ENCODE data around the gene DGKE.

DNA sequence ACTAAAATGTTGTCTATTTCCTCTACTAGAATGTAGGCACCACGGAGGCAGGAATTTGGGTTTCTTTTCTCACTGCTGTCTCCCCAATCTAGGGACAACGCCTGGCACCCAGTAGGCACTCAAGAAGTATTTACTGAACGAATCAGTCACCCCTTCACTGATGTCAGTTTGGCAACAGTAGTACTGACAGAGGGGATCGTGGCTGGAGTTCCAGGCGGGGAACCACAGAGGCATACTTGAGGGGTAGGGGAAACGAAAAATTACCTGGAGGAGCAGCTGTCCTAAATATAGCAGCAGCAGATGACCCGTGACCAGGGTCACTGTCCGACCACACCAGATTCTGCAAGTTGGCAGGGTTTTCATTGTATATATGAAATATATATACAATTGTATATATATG lies 46.6 kb downstream of the DGKE start:
- TF ChIP-seq, protein P1, sequence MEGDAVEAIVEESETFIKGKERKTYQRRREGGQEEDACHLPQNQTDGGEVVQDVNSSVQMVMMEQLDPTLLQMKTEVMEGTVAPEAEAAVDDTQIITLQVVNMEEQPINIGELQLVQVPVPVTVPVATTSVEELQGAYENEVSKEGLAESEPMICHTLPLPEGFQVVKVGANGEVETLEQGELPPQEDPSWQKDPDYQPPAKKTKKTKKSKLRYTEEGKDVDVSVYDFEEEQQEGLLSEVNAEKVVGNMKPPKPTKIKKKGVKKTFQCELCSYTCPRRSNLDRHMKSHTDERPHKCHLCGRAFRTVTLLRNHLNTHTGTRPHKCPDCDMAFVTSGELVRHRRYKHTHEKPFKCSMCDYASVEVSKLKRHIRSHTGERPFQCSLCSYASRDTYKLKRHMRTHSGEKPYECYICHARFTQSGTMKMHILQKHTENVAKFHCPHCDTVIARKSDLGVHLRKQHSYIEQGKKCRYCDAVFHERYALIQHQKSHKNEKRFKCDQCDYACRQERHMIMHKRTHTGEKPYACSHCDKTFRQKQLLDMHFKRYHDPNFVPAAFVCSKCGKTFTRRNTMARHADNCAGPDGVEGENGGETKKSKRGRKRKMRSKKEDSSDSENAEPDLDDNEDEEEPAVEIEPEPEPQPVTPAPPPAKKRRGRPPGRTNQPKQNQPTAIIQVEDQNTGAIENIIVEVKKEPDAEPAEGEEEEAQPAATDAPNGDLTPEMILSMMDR (conservative IDR thresholded peaks at IDR 0.05 in 1 of 2, IDR thresholded peaks at IDR 0.05 in 1 of 2; ENCODE audit: extremely low read depth in 1 of 2, insufficient read depth in 1 of 2, low read depth in 1 of 2, low read length in 2 of 2): no peak
- TF ChIP-seq EZH2 (IDR thresholded peaks at IDR 0.05; ENCODE audit: borderline replicate concordance, low read length): no peak

Data from mammary epithelial cell (primary cell).